ENCODE data around the gene AMIGO1.

DNA sequence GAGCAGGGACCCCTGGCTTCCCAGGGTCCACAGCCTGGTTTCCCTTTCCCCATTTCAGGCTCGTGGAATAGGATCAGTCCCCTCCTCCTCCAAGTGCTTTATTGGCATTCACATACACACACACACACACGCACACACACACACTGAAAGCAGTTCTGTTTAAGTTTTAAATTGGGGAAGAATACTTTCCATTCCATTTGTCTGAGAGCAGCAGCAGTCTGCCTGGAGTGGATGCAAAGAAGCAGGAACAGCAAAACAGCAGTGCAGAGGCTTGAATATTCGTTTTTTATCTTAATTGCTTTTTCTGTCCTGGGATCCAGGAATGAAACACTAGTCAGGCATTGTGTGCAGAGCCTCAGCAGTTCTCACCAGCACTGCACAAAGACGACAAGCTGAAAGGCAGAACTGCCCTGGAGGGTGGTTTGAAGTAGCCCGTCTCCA, 8.6 kb downstream of the AMIGO1 start:
- TF ChIP-seq, protein P1, sequence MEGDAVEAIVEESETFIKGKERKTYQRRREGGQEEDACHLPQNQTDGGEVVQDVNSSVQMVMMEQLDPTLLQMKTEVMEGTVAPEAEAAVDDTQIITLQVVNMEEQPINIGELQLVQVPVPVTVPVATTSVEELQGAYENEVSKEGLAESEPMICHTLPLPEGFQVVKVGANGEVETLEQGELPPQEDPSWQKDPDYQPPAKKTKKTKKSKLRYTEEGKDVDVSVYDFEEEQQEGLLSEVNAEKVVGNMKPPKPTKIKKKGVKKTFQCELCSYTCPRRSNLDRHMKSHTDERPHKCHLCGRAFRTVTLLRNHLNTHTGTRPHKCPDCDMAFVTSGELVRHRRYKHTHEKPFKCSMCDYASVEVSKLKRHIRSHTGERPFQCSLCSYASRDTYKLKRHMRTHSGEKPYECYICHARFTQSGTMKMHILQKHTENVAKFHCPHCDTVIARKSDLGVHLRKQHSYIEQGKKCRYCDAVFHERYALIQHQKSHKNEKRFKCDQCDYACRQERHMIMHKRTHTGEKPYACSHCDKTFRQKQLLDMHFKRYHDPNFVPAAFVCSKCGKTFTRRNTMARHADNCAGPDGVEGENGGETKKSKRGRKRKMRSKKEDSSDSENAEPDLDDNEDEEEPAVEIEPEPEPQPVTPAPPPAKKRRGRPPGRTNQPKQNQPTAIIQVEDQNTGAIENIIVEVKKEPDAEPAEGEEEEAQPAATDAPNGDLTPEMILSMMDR (IDR thresholded peaks at IDR 0.05), result no peak
- no peak for TF ChIP-seq POLR2A (IDR thresholded peaks at IDR 0.05)

Data from heart left ventricle (tissue), 13 donors.